SK-N-SH (cell line): ENCODE results near the gene DOK7. TPM values are rescaled to one million over a fixed set of nuclear protein-coding genes. Genes with fewer than 3 reads are reported as not detected.

Source experiments
- CTCF ChIA-PET: fragments of 300-600, 350-600 bp; formaldehyde crosslinking; extraction: SDS; loops from one replicate; lab custom pipeline; 2021; lab: Yijun Ruan, JAX
- POLR2A ChIA-PET: fragments of 350-600 bp; sonication (Branson Sonifier 250); formaldehyde crosslinking; extraction: SDS; loops from one replicate; lab custom pipeline; 2020; ENCODE audit warnings: antibody characterized with exemption, inconsistent platforms; lab: Yijun Ruan, JAX
- DNase-seq: peaks from one replicate; pipeline ENCODE4 v3.0.0; 2012
- H2AFZ ChIP-seq: fragments of 200-600 bp; sonication (generic); 2 replicates; pipeline ENCODE4 v1.8.1; 2016; ENCODE audit warnings: antibody characterized with exemption, mild to moderate bottlenecking, low read depth
- H3F3A ChIP-seq: fragments of 200-600 bp; sonication (generic); replicated peaks from 2 replicates; pipeline ENCODE3; 2016; ENCODE audit warnings: antibody characterized with exemption, mild to moderate bottlenecking; ENCODE audit not compliant: insufficient read depth
- H3K27ac ChIP-seq, 2 experiments: fragments of 200-500 bp in 1 of 2; fragments of 200-600 bp in 1 of 2; sonication (Bioruptor generic) in 1 of 2; sonication (generic), shearing (Covaris generic) in 1 of 2; 2 replicates each; pipeline versions ENCODE4 v1.5.1 to v1.6.1; 2014 to 2016; ENCODE audit warnings: low read depth in 2 of 2, inconsistent platforms in 1 of 2, low read length in 1 of 2, mild to moderate bottlenecking in 1 of 2, mixed read lengths in 1 of 2
- H3K27me3 ChIP-seq: fragments of 200-600 bp; sonication (generic), shearing (Covaris generic); 2 replicates; pipeline ENCODE4 v1.6.1; 2016; ENCODE audit warnings: mixed run types; ENCODE audit not compliant: insufficient read depth
- H3K36me3 ChIP-seq, 2 experiments: fragments of 200-500 bp in 1 of 2; fragments of 200-600 bp in 1 of 2; sonication (Bioruptor generic) in 1 of 2; sonication (generic) in 1 of 2; replicated peaks in 1 of 2; 2 replicates each; pipeline versions ENCODE3 to v1.5.1; 2014 to 2016; ENCODE audit warnings: low read length in 1 of 2, mild to moderate bottlenecking in 1 of 2; ENCODE audit not compliant: insufficient read depth in 2 of 2, control insufficient read depth in 1 of 2
- H3K4me1 ChIP-seq, 2 experiments: fragments of 200-500 bp in 1 of 2; fragments of 200-600 bp in 1 of 2; sonication (Bioruptor generic) in 1 of 2; sonication (generic), shearing (Covaris generic) in 1 of 2; 2 replicates each; pipeline versions ENCODE4 v1.5.1 to v1.6.1; 2014 to 2016; ENCODE audit warnings: low read depth in 1 of 2, low read length in 1 of 2, mixed run types in 1 of 2; ENCODE audit not compliant: insufficient read depth in 2 of 2, control insufficient read depth in 1 of 2
- H3K4me2 ChIP-seq: fragments of 200-600 bp; sonication (generic), shearing (Covaris generic); 2 replicates; pipeline ENCODE4 v1.6.1; 2017; ENCODE audit warnings: mixed run types
- H3K4me3 ChIP-seq, 2 experiments: fragments of 200-500 bp in 1 of 2; fragments of 200-600 bp in 1 of 2; sonication (Bioruptor generic) in 1 of 2; sonication (generic), shearing (Covaris generic) in 1 of 2; 2 replicates each; pipeline versions ENCODE4 v1.5.1 to v1.8.1; 2014 to 2016; ENCODE audit warnings: low read depth in 2 of 2, inconsistent platforms in 1 of 2, low read length in 1 of 2, mild to moderate bottlenecking in 1 of 2, mixed read lengths in 1 of 2, moderate library complexity in 1 of 2
- H3K79me2 ChIP-seq: fragments of 200-600 bp; sonication (generic); 2 replicates; pipeline ENCODE4 v1.8.1; 2017; ENCODE audit warnings: mild to moderate bottlenecking; ENCODE audit not compliant: insufficient read depth
- H3K9ac ChIP-seq: fragments of 200-600 bp; sonication (generic); 2 replicates; pipeline ENCODE4 v1.6.1; 2017; ENCODE audit warnings: mixed run types
- H3K9me2 ChIP-seq: fragments of 200-600 bp; sonication (generic); 2 replicates; pipeline ENCODE4 v1.6.1; 2017; ENCODE audit warnings: mixed run types
- H3K9me3 ChIP-seq: fragments of 200-600 bp; sonication (generic); 2 replicates; pipeline ENCODE4 v1.6.1; 2017; ENCODE audit warnings: mixed run types, mild to moderate bottlenecking, moderate library complexity
- H4K20me1 ChIP-seq: fragments of 200-600 bp; sonication (generic); 2 replicates; pipeline ENCODE4 v1.6.1; 2017; ENCODE audit warnings: mild to moderate bottlenecking, mixed run types; ENCODE audit not compliant: insufficient read depth
- CTCF ChIP-seq: fragments of 200-600 bp; sonication (generic); IDR thresholded peaks from 2 replicates; pipeline ENCODE4 v1.6.1; 2017; ENCODE audit warnings: antibody characterized with exemption, mild to moderate bottlenecking, moderate library complexity
- EP300 ChIP-seq, 2 experiments: IDR thresholded peaks; 2 replicates each; pipeline versions ENCODE4 v1.4.0 to v1.6.1; 2012; ENCODE audit warnings: borderline replicate concordance in 1 of 2, low read depth in 1 of 2, low read length in 1 of 2
- FOSL2 ChIP-seq: IDR thresholded peaks from 2 replicates; pipeline ENCODE4 v1.4.0; 2012; ENCODE audit warnings: low read depth, mild to moderate bottlenecking, moderate library complexity, borderline replicate concordance
- GABPA ChIP-seq: IDR thresholded peaks from 2 replicates; pipeline ENCODE4 v1.4.0; 2012; ENCODE audit warnings: low read depth, mild to moderate bottlenecking
- MXI1 ChIP-seq: IDR thresholded peaks from 2 replicates; pipeline ENCODE4 v1.6.1; 2012; ENCODE audit warnings: mild to moderate bottlenecking, low read depth, low read length, improper control_type of control experiment
- NFIC ChIP-seq: IDR thresholded peaks from 2 replicates; pipeline ENCODE4 v1.4.0; 2012; ENCODE audit warnings: borderline replicate concordance
- PBX3 ChIP-seq: IDR thresholded peaks from 2 replicates; pipeline ENCODE4; 2012
- RAD21 ChIP-seq: IDR thresholded peaks from 2 replicates; pipeline ENCODE4 v1.6.1; 2012; ENCODE audit warnings: mild to moderate bottlenecking, low read length
- REST ChIP-seq: IDR thresholded peaks from 2 replicates; pipeline ENCODE4 v1.6.1; 2012; ENCODE audit warnings: mild to moderate bottlenecking, low read depth, low read length, moderate library complexity
- SIN3A ChIP-seq: IDR thresholded peaks from 2 replicates; pipeline ENCODE4 v1.6.1; 2012; ENCODE audit warnings: low read depth, mild to moderate bottlenecking, low read length, moderate library complexity, borderline replicate concordance
- TAF1 ChIP-seq: IDR thresholded peaks from 2 replicates; pipeline ENCODE4 v1.6.1; 2012; ENCODE audit warnings: low read depth, mild to moderate bottlenecking, low read length, moderate library complexity, borderline replicate concordance
- TEAD4 ChIP-seq: IDR thresholded peaks from 2 replicates; pipeline ENCODE4 v1.4.0; 2012; ENCODE audit warnings: mild to moderate bottlenecking, borderline replicate concordance; ENCODE audit not compliant: insufficient read depth
- USF2 ChIP-seq: fragments of 150-350 bp; IDR thresholded peaks from 2 replicates; pipeline ENCODE4 v1.6.1; 2017; ENCODE audit warnings: antibody characterized with exemption, low read length, low read depth, borderline replicate concordance
- WGBS: methylation state at CpG from one replicate; pipeline ENCODE4 v1.1.6; 2017; ENCODE audit warnings: low lambda C conversion rate; 5-methylcytosine and 5-hydroxymethylcytosine counted together
- polyA plus RNA-seq, 3 experiments: library from polyadenylated mRNA; depleted of rRNA; stranded (reverse); fragments of >200 nt; gene quantifications; 2 replicates each; pipeline ENCODE4 v1.2.3, GENCODE V29; 2012
- TF ChIP-seq, protein P1 (sequence below): IDR thresholded peaks from 2 replicates; pipeline ENCODE4 v1.4.0; 2012; ENCODE audit warnings: low read depth

Gene DOK7
- polyA plus RNA-seq, 1 of the 3 experiments (the other 2 are of a cell fraction): not detected

DNA sequence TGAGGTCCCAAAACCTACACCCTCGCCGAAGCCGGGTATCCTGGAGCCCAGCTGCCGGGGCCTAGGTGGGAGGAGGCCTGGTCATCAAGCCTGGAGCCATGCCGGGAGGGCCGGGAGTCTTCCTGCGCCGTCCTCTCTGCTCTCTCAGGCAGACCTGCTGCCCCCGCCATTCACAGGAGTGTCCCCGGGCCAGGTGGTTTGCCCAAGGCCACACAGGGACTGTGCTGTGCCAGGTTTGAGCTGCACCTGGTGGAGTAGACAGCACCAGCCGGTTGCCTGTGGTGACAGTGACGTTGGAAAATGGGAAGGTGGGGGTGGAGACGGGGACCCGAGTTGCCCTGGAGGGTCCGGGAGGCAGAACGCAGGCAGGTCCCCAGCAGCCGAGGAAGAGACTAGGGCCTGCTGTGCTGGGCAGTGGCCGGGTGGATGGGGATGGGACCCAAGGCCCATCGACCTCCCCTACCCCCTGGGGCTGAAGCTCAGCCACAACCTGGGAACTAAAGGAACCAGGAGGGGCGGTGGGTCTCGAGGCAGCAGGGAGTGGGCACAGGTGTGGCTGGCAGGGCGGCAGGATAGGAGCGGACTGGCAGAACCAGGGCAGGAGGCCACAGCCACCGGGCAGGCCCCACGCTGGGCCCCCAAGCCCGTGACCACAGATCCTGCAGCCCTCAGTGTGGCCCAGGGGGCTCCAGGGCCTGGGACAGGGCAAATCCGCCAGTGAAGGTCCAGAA lies 9.5 kb downstream of the DOK7 start:
- CTCF ChIA-PET: interaction anchor here (3.9 kb wide), 1 partner anchor 8 kb away, joined by 31 read pairs; no protein-coding TSS in a partner anchor
- Histone ChIP-seq H3K4me1 (peaks cover 0 to 3% of the 10 kb centered on the region in 2 experiments; a peak in 1 of 4 replicates), H3K79me2 (no peaks in the 10 kb centered on the region), H2AFZ (no peak overlapping the region), H3K27me3 (no peaks in the 10 kb centered on the region), H3F3A (peaks cover 7% of the 10 kb centered on the region), H3K36me3 (no peaks in the 10 kb centered on the region), H3K4me3 (no peak overlapping the region), H3K9ac (no peak overlapping the region), H3K27ac (no peak overlapping the region), H3K4me2 (no peak overlapping the region), H3K9me2 (no peaks in the 10 kb centered on the region), H3K9me3 (no peaks in the 10 kb centered on the region)
- POLR2A ChIA-PET: no interaction called here
- DNase-seq: no peak
- 48% methylated on average over 7 of the region's 27 CpGs for WGBS
- no peak for TF ChIP-seq RAD21
- TF ChIP-seq USF2: no peak
- TF ChIP-seq EP300 (IDR thresholded peaks at IDR 0.05; ENCODE audit: borderline replicate concordance in 1 of 2, low read depth in 1 of 2, low read length in 1 of 2): no peak
- TF ChIP-seq MXI1: no peak
- no peak for TF ChIP-seq NFIC
- no peak for TF ChIP-seq PBX3
- no peak for TF ChIP-seq TAF1
- TF ChIP-seq TEAD4: no peak
- no peak for TF ChIP-seq GABPA
- no peak for TF ChIP-seq REST
- TF ChIP-seq FOSL2: no peak
- TF ChIP-seq, protein P1, sequence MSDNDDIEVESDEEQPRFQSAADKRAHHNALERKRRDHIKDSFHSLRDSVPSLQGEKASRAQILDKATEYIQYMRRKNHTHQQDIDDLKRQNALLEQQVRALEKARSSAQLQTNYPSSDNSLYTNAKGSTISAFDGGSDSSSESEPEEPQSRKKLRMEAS: no peak
- TF ChIP-seq CTCF: no peak
- no peak for TF ChIP-seq SIN3A
- TF ChIP-seq, all 33 proteins: peak for 0
- no peaks in the 10 kb centered on the region for H4K20me1 ChIP-seq
